IPS DF 19.7 (cell line): ENCODE results near the gene GTF3C5.
"Not testable (repeated sequence)": the region's sequence is repeated elsewhere in the genome, so short reads cannot be mapped to it uniquely, and the experiment has no call there.

Experiments
- DNase-seq: peaks from one replicate; pipeline ENCODE4 v3.0.0-alpha.2; 2013; ENCODE audit warnings: low read depth, low spot score

Gene GTF3C5

GRCh38 chr9:133068431-133068830 lies 37.6 kb downstream of the GTF3C5 start:
- DNase-seq = not testable (repeated sequence)

GRCh38 chr9:133070500-133070961 lies 39.7 kb downstream of the GTF3C5 start:
- DNase-seq = not testable (repeated sequence)

- DNase-seq = not testable (repeated sequence)
Observed at GRCh38 chr9:133070985-133071384, 40.2 kb downstream of the GTF3C5 start.

- DNase-seq = no peak
Observed at GRCh38 chr9:133071484-133072150, 40.8 kb downstream of the GTF3C5 start.

GRCh38 chr9:133072210-133072609 lies 41.4 kb downstream of the GTF3C5 start:
- DNase-seq = not testable (repeated sequence)

GRCh38 chr9:133073086-133074014 lies 42.6 kb downstream of the GTF3C5 start:
- no peak for DNase-seq

- DNase-seq = no peak
Observed at GRCh38 chr9:133074111-133074651, 43.4 kb downstream of the GTF3C5 start.

GRCh38 chr9:133075925-133076630 lies 45.3 kb downstream of the GTF3C5 start:
- no peak for DNase-seq

GRCh38 chr9:133076691-133077090 lies 45.9 kb downstream of the GTF3C5 start:
- no peak for DNase-seq

GRCh38 chr9:133078486-133078885 lies 47.7 kb downstream of the GTF3C5 start:
- no peak for DNase-seq

GRCh38 chr9:133080161-133080560 lies 49.4 kb downstream of the GTF3C5 start:
- no peak for DNase-seq

- DNase-seq = not testable (repeated sequence)
Observed at GRCh38 chr9:133080786-133081779, 50.3 kb downstream of the GTF3C5 start.

- not testable (repeated sequence) for DNase-seq
Observed at GRCh38 chr9:133081957-133082644, 51.3 kb downstream of the GTF3C5 start.

GRCh38 chr9:133083688-133084087 lies 52.9 kb downstream of the GTF3C5 start:
- DNase-seq = not testable (repeated sequence)

GRCh38 chr9:133086212-133086860 lies 55.5 kb downstream of the GTF3C5 start:
- not testable (repeated sequence) for DNase-seq

GRCh38 chr9:133086894-133087293 lies 56.1 kb downstream of the GTF3C5 start:
- no peak for DNase-seq

- no peak for DNase-seq
Observed at GRCh38 chr9:133087429-133088145, 56.8 kb downstream of the GTF3C5 start.

- no peak for DNase-seq
Observed at GRCh38 chr9:133088146-133088750, 57.5 kb downstream of the GTF3C5 start.
